Loucy (cell line): ENCODE results near the gene CCNF.

Experiments
- CTCF ChIP-seq: fragments of 200-600 bp; sonication (generic); conservative IDR thresholded peaks from 2 replicates; pipeline ENCODE4 v1.5.1; 2014; ENCODE audit warnings: mild to moderate bottlenecking, antibody characterized with exemption, low read length
- EZH2phosphoT487 ChIP-seq: fragments of 200-600 bp; IDR thresholded peaks from 2 replicates; pipeline ENCODE4 v1.6.1; 2018; ENCODE audit warnings: antibody characterized with exemption, mild to moderate bottlenecking, moderate library complexity, borderline replicate concordance

DNA sequence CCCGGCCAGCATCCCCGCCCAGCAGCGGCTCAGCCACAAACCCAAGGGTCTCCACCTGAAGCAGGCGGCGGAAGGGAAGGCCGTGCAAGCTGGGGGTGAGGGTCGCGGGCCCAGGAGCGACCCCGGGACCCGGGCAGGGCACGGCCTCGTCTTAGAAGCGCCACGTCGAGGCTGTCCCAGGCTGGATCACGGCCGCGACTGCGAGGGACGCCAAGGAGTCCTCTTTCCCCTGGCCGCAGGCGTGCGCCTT, 538 bp upstream of the CCNF start:
- TF ChIP-seq CTCF (no peak), EZH2phosphoT487 (no peak)
